ENCODE results near the gene MIDN.
A peak's percentile ranks its signal among the peaks of the same experiment; 100 is the strongest.

The MIDN gene

DNA sequence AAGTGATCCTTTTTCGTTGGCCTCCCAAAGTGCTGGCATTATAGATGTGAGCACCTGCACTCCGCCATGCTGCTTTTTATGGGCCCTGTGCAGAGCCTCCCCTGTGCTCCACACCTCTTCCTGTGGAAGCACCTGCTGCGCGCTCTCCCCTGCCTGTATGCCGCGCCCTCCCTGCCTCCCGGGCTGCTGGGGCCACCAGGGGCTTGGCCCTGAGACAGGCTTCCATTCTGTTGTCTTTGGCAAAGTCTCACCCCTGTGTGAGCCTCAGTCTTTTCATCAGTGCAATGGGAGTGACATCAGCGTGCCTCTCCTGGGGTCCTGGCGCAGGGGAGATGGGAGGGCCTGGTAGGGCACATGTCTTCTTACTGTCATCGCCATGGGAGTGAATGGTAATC is 28.2 kb downstream of the MIDN start:
- peak overlapping the region; percentile 98; the same call in 1 of the 2 replicates for H3K27ac ChIP-seq (ENCODE audit: extremely low read depth, low read depth, low read length)
- no peaks in the 10 kb centered on the region for H3K9me3 ChIP-seq (ENCODE audit: control insufficient read depth, insufficient read depth, low read depth, low read length)
- peaks cover 8% of the 10 kb centered on the region for H3K4me1 ChIP-seq (ENCODE audit: control insufficient read depth, insufficient read depth, low read length)
- POLR2A ChIA-PET, result interaction anchor here (0.6 to 1.6 kb wide), 2 partner anchors 7 to 238 kb away, joined by 3 to 12 read pairs; partner anchors contain the start of gene CIRBP
- CTCF ChIA-PET, result no interaction called here
- no peak overlapping the region for H3K4me3 ChIP-seq (ENCODE audit: low read depth, low read length)
- TF ChIP-seq ZNF157 (tag by site-specific recombination; IDR thresholded peaks at IDR 0.05) (no peak), GLIS1 (tag by site-specific recombination; IDR thresholded peaks at IDR 0.05) (peak; percentile 96)
- H3K36me3 ChIP-seq (ENCODE audit: control insufficient read depth in 2 of 2, insufficient read depth in 1 of 2, low read length in 2 of 2), result peaks cover 0 to 71% of the 10 kb centered on the region in 2 experiments; a peak in 1 of 3 replicates

GRCh38 chr19:1277061-1277460 is 28.7 kb downstream of the MIDN start:
- H3K27ac ChIP-seq (ENCODE audit: extremely low read depth, low read depth, low read length), result no peak overlapping the region
- H3K36me3 ChIP-seq (ENCODE audit: control insufficient read depth in 2 of 2, insufficient read depth in 1 of 2, low read length in 2 of 2), result peaks cover 0 to 67% of the 10 kb centered on the region in 2 experiments; a peak in 1 of 3 replicates
- ChIA-PET CTCF (interaction anchor here (0.6 to 4.4 kb wide), 5 partner anchors 25 to 232 kb away, joined by 3 to 28 read pairs (median 4); no protein-coding TSS in a partner anchor), POLR2A (interaction anchor here (0.7 to 1.6 kb wide), 3 partner anchors 8 to 75 kb away, joined by 4 to 12 read pairs (median 5); partner anchors contain the start of gene CIRBP)
- H3K9me3 ChIP-seq (ENCODE audit: control insufficient read depth, insufficient read depth, low read depth, low read length), result no peaks in the 10 kb centered on the region
- H3K4me1 ChIP-seq (ENCODE audit: control insufficient read depth, insufficient read depth, low read length), result peaks cover 8% of the 10 kb centered on the region
- H3K4me3 ChIP-seq (ENCODE audit: low read depth, low read length), result no peak overlapping the region
- TF ChIP-seq REST (tag by site-specific recombination; IDR thresholded peaks at IDR 0.05) (peak; percentile 88), ZNF610 (tag by site-specific recombination; IDR thresholded peaks at IDR 0.05; ENCODE audit: borderline replicate concordance) (no peak), ZNF624 (tag by site-specific recombination; IDR thresholded peaks at IDR 0.05) (no peak), ZFP41 (tag by site-specific recombination; IDR thresholded peaks at IDR 0.05; ENCODE audit: borderline replicate concordance) (no peak), ZNF433 (tag by site-specific recombination; IDR thresholded peaks at IDR 0.05; ENCODE audit: low read depth) (no peak), ZBTB48 (tag by site-specific recombination; IDR thresholded peaks at IDR 0.05) (no peak)

DNA sequence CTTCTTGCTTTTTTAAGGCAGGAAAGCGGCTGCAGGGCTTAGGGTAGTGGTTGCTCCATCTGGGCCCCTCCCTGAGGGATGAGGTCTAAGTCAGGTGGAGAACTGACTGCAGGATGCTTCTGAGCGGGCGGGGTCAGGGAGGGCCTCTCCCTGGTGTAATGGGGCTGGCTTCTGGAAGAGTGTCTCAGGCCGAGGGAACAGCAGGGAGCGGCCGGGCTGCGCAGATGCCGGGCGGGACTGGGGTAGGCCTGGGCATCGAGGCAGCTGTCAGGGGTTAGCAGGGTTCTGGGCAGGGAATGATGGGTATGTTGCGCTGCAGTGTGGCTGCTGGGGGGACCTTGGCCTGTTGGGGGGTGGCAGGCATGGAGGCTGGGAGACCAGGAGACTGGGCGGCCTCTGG is 29.7 kb downstream of the MIDN start:
- CTCF ChIA-PET, result interaction anchor here (0.6 to 4.4 kb wide), 6 partner anchors 34 to 231 kb away, joined by 3 to 28 read pairs (median 4); partner anchors contain the start of gene ATP5F1D
- H3K4me1 ChIP-seq (ENCODE audit: control insufficient read depth, insufficient read depth, low read length), result peaks cover 8% of the 10 kb centered on the region
- POLR2A ChIA-PET, result interaction anchor here (0.6 to 2.8 kb wide), 6 partner anchors 9 to 111 kb away, joined by 3 to 26 read pairs (median 5); partner anchors contain the start of gene CIRBP
- peaks cover 0 to 57% of the 10 kb centered on the region in 2 experiments; a peak in 1 of 3 replicates for H3K36me3 ChIP-seq (ENCODE audit: control insufficient read depth in 2 of 2, insufficient read depth in 1 of 2, low read length in 2 of 2)
- H3K9me3 ChIP-seq (ENCODE audit: control insufficient read depth, insufficient read depth, low read depth, low read length), result no peaks in the 10 kb centered on the region
- no peak overlapping the region for H3K4me3 ChIP-seq (ENCODE audit: low read depth, low read length)
- H3K27ac ChIP-seq (ENCODE audit: extremely low read depth, low read depth, low read length), result no peak overlapping the region
- TF ChIP-seq ZNF544 (tag by site-specific recombination; IDR thresholded peaks at IDR 0.05) (no peak), ZNF148 (tag by site-specific recombination; IDR thresholded peaks at IDR 0.05; ENCODE audit: borderline replicate concordance) (no peak), SALL2 (tag by site-specific recombination; IDR thresholded peaks at IDR 0.05; ENCODE audit: borderline replicate concordance) (no peak), HOXA7 (CRISPR knock-in tag; IDR thresholded peaks at IDR 0.05; ENCODE audit: borderline replicate concordance) (no peak), ZNF707 (tag by site-specific recombination; IDR thresholded peaks at IDR 0.05) (no peak), GLI4 (tag by site-specific recombination; IDR thresholded peaks at IDR 0.05) (no peak), ZNF645 (tag by site-specific recombination; IDR thresholded peaks at IDR 0.05) (no peak), ZNF768 (tag by site-specific recombination; IDR thresholded peaks at IDR 0.05) (no peak), MEIS1 (CRISPR knock-in tag; IDR thresholded peaks at IDR 0.05; ENCODE audit: borderline replicate concordance) (no peak), ZNF350 (tag by site-specific recombination; IDR thresholded peaks at IDR 0.05) (no peak), ZNF76 (tag by site-specific recombination; IDR thresholded peaks at IDR 0.05; ENCODE audit: borderline replicate concordance, low read depth) (no peak), KLF1 (tag by site-specific recombination; IDR thresholded peaks at IDR 0.05) (peak; percentile 94), OSR2 (tag by site-specific recombination; IDR thresholded peaks at IDR 0.05) (no peak), IKZF3 (tag by site-specific recombination; IDR thresholded peaks at IDR 0.05) (no peak)
- TF ChIP-seq, protein P1, sequence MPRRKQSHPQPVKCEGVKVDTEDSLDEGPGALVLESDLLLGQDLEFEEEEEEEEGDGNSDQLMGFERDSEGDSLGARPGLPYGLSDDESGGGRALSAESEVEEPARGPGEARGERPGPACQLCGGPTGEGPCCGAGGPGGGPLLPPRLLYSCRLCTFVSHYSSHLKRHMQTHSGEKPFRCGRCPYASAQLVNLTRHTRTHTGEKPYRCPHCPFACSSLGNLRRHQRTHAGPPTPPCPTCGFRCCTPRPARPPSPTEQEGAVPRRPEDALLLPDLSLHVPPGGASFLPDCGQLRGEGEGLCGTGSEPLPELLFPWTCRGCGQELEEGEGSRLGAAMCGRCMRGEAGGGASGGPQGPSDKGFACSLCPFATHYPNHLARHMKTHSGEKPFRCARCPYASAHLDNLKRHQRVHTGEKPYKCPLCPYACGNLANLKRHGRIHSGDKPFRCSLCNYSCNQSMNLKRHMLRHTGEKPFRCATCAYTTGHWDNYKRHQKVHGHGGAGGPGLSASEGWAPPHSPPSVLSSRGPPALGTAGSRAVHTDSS (tag by site-specific recombination; IDR thresholded peaks at IDR 0.05), result no peak
